Calu3 (cell line): ENCODE data around the gene DSE. TPM values are rescaled to one million over a fixed set of nuclear protein-coding genes. Genes with fewer than 3 reads are reported as not detected.

Source experiments
- BruUV-seq: library from RNA; stranded (reverse); fragments of 400-500 nt; replicated peaks from 2 replicates; lab custom pipeline; 2021; lab: Mats Ljungman, UMichigan
- CTCF ChIA-PET: fragments of 300-600 bp; sonication (Branson Sonifier 250); formaldehyde crosslinking; loops from one replicate; lab custom pipeline; 2022; ENCODE audit warnings: antibody characterized with exemption; lab: Charles Lee
- DNase-seq: peaks from one replicate; pipeline ENCODE4 v3.0.0; 2022
- H3K27ac Mint-ChIP-seq: one replicate; pipeline ENCODE4 v1.8.0; 2022; ENCODE audit warnings: mixed read lengths; ENCODE audit not compliant: unreplicated experiment
- H3K27me3 Mint-ChIP-seq: one replicate; pipeline ENCODE4 v1.8.0; 2022; ENCODE audit warnings: mixed read lengths; ENCODE audit not compliant: unreplicated experiment
- H3K36me3 Mint-ChIP-seq: one replicate; pipeline ENCODE4 v1.8.0; 2022; ENCODE audit warnings: mild to moderate bottlenecking, moderate library complexity, mixed read lengths; ENCODE audit not compliant: insufficient read depth, unreplicated experiment
- H3K4me1 Mint-ChIP-seq: one replicate; pipeline ENCODE4 v1.8.0; 2022; ENCODE audit warnings: mild to moderate bottlenecking, low read depth, mixed read lengths; ENCODE audit not compliant: unreplicated experiment
- H3K4me3 Mint-ChIP-seq: one replicate; pipeline ENCODE4 v1.8.0; 2022; ENCODE audit warnings: mild to moderate bottlenecking, low read depth, moderate library complexity, mixed read lengths; ENCODE audit not compliant: unreplicated experiment
- H3K9me3 Mint-ChIP-seq: one replicate; pipeline ENCODE4 v1.8.0; 2022; ENCODE audit warnings: low read depth, mixed read lengths; ENCODE audit not compliant: unreplicated experiment
- CTCF ChIP-seq: fragments of 200-600 bp; IDR thresholded peaks from one replicate; pipeline ENCODE4 v1.8.0; 2022; ENCODE audit warnings: antibody characterized with exemption; ENCODE audit not compliant: unreplicated experiment
- intact Hi-C: fragments of 100-400 bp; cut with micrococcal nuclease; formaldehyde crosslinking; loops from one replicate; pipeline ENCODE4 v1.10.0; 2022; ENCODE audit not compliant: unreplicated experiment
- total RNA-seq: library from RNA; stranded (reverse); gene quantifications from 2 replicates; pipeline ENCODE4 v1.2.3, GENCODE V29; 2022

The DSE gene
- total RNA-seq, 1 experiment from 2014 or later: 43.8 TPM

GRCh38 chr6:116444092-116444491, 73.3 kb downstream of the DSE start:
- BruUV-seq: no TSS peak
- H3K27ac Mint-ChIP-seq: peak overlapping the region; percentile 28
- H3K4me3 Mint-ChIP-seq: no peak overlapping the region
- H3K9me3 Mint-ChIP-seq: no peaks in the 10 kb centered on the region
- intact Hi-C loops: loop anchor here (1.0 to 5.0 kb wide), 2 partner anchors 88 to 157 kb away; no protein-coding TSS in a partner anchor
- peaks cover 5% of the 10 kb centered on the region for H3K36me3 Mint-ChIP-seq
- DNase-seq: peak; percentile 22
- CTCF ChIA-PET: interaction anchor here (1.4 kb wide), 1 partner anchor 67 kb away, joined by 9 read pairs; the partner anchor contains the start of gene CALHM5
- TF ChIP-seq CTCF: no peak
- H3K27me3 Mint-ChIP-seq: no peaks in the 10 kb centered on the region
- H3K4me1 Mint-ChIP-seq: peaks cover 33% of the 10 kb centered on the region

GRCh38 chr6:116444575-116444974, 73.8 kb downstream of the DSE start:
- no peak for DNase-seq
- intact Hi-C loops: loop anchor here (1.0 to 5.0 kb wide), 2 partner anchors 88 to 157 kb away; no protein-coding TSS in a partner anchor
- no peak overlapping the region for H3K4me3 Mint-ChIP-seq
- CTCF ChIA-PET: interaction anchor here (1.0 to 1.4 kb wide), 2 partner anchors 57 to 67 kb away, joined by 3 to 9 read pairs; partner anchors contain the start of gene CALHM5
- H3K27me3 Mint-ChIP-seq: no peaks in the 10 kb centered on the region
- BruUV-seq: no TSS peak
- H3K9me3 Mint-ChIP-seq: no peaks in the 10 kb centered on the region
- H3K4me1 Mint-ChIP-seq: peaks cover 38% of the 10 kb centered on the region
- peaks cover 5% of the 10 kb centered on the region for H3K36me3 Mint-ChIP-seq
- TF ChIP-seq CTCF: no peak
- peak overlapping the region; percentile 28 for H3K27ac Mint-ChIP-seq

- no peak for DNase-seq
- Mint-ChIP-seq H3K4me1 (peaks cover 43% of the 10 kb centered on the region), H3K36me3 (peaks cover 5% of the 10 kb centered on the region), H3K27ac (no peak overlapping the region), H3K9me3 (no peaks in the 10 kb centered on the region), H3K4me3 (no peak overlapping the region), H3K27me3 (no peaks in the 10 kb centered on the region)
- intact Hi-C loops: no loop called here
- BruUV-seq: no TSS peak
- no peak for TF ChIP-seq CTCF
- CTCF ChIA-PET: interaction anchor here (1.0 to 1.4 kb wide), 2 partner anchors 56 to 66 kb away, joined by 3 to 9 read pairs; partner anchors contain the start of gene CALHM5
These were observed 74.4 kb downstream of the DSE start for GRCh38 chr6:116445102-116445501.

- Mint-ChIP-seq H3K4me3 (no peak overlapping the region), H3K27ac (no peak overlapping the region), H3K27me3 (no peaks in the 10 kb centered on the region), H3K36me3 (peaks cover 10% of the 10 kb centered on the region), H3K4me1 (peaks cover 56% of the 10 kb centered on the region), H3K9me3 (no peaks in the 10 kb centered on the region)
- TF ChIP-seq CTCF: no peak
- intact Hi-C loops: loop anchor here (2.0 kb wide), 1 partner anchor 64 kb away; the partner anchor contains the start of gene CALHM5
- CTCF ChIA-PET: interaction anchor here (0.7 to 1.9 kb wide), 8 partner anchors 36 to 410 kb away, joined by 3 to 9 read pairs (median 8); partner anchors contain the start of genes CALHM5 and FRK
- no TSS peak for BruUV-seq
- DNase-seq: no peak
These were observed 75.7 kb downstream of the DSE start for GRCh38 chr6:116446399-116446798.
